K562 (cell line): Measurements from ENCODE around the gene ACSF3. TPM values are rescaled to one million over a fixed set of nuclear protein-coding genes. Genes with fewer than 3 reads are reported as not detected.

Experiments
- ATAC-seq: fragments of 200-7000 bp; cut with Tn5 transposase; 3 replicates; pipeline ENCODE4 v1.9.1; 2020; ENCODE audit warnings: moderate library complexity
- BruUV-seq: library from RNA; stranded (reverse); fragments of 400-500 nt; replicated peaks from 2 replicates; lab custom pipeline; 2021; lab: Mats Ljungman, UMichigan
- CTCF ChIA-PET: fragments of 300-600 bp; formaldehyde crosslinking; extraction: SDS; loops from one replicate; lab custom pipeline; 2021; ENCODE audit warnings: low intra/inter-chr PET ratio; lab: Yijun Ruan, JAX
- POLR2A ChIA-PET: fragments of 300-600, 350-650 bp; sonication (Branson Sonifier 250); formaldehyde crosslinking; extraction: SDS; loops from one replicate; lab custom pipeline; 2021; ENCODE audit warnings: antibody characterized with exemption, inconsistent platforms; lab: Yijun Ruan, JAX
- DNase-seq, 4 experiments: peaks; one replicate each; pipeline versions ENCODE4 v3.0.0 to v3.0.0-alpha.2; 2011 to 2018; ENCODE audit warnings: low spot score in 3 of 4, mixed read lengths in 3 of 4; ENCODE audit errors: extremely low read depth in 1 of 4
- FAIRE-seq: peaks from 2 replicates; lab custom pipeline; 2011; peaks lifted over from hg19 to GRCh38; lab: Jason Lieb, UNC
- H2AFZ ChIP-seq: 2 replicates; pipeline ENCODE4 v1.6.0; 2011; ENCODE audit warnings: low read depth, low read length, control low read depth, inconsistent platforms
- H3K27ac ChIP-seq: fragments of 200-600 bp; 3 replicates; pipeline ENCODE4 v1.8.0; 2011; ENCODE audit warnings: low read depth, mild to moderate bottlenecking, control low read depth, inconsistent platforms, low read length, moderate library complexity, mixed read lengths; ENCODE audit errors: extremely low read depth
- H3K27me3 ChIP-seq, 2 experiments: fragments of 300-600 bp in 1 of 2; 2 replicates in 1 of 2; 3 replicates in 1 of 2; pipeline versions ENCODE4 v1.6.0 to v1.8.0; 2011; ENCODE audit warnings: inconsistent platforms in 2 of 2, low read length in 2 of 2, mild to moderate bottlenecking in 1 of 2, mixed read lengths in 1 of 2, moderate library complexity in 1 of 2; ENCODE audit not compliant: control insufficient read depth in 2 of 2, insufficient read depth in 2 of 2
- H3K36me3 ChIP-seq: fragments of 300-600 bp; 3 replicates; pipeline ENCODE4 v1.8.0; 2011; ENCODE audit warnings: mild to moderate bottlenecking, low read length, inconsistent platforms; ENCODE audit not compliant: control insufficient read depth, insufficient read depth
- H3K4me1 ChIP-seq, 2 experiments: fragments of 200-600 bp in 1 of 2; replicated peaks in 1 of 2; 2 replicates in 1 of 2; 3 replicates in 1 of 2; pipeline versions ENCODE4 v1.5.1 to v1.8.0; 2011; ENCODE audit warnings: inconsistent platforms in 2 of 2, low read length in 2 of 2, mild to moderate bottlenecking in 1 of 2, mixed read lengths in 1 of 2, moderate library complexity in 1 of 2; ENCODE audit not compliant: control insufficient read depth in 2 of 2, insufficient read depth in 2 of 2
- H3K4me2 ChIP-seq: 2 replicates; pipeline ENCODE4 v1.6.1; 2011; ENCODE audit warnings: low read length, control low read depth, inconsistent platforms, mixed read lengths; ENCODE audit not compliant: insufficient read depth
- H3K4me3 ChIP-seq: fragments of 200-600 bp; sonication (generic), shearing (Covaris generic); 2 replicates; pipeline ENCODE4 v1.5.1; 2016; ENCODE audit warnings: control low read depth, inconsistent platforms
- H3K79me2 ChIP-seq: fragments of 200-600 bp; 3 replicates; pipeline ENCODE4 v1.8.0; 2011; ENCODE audit warnings: low read length, inconsistent platforms; ENCODE audit not compliant: control insufficient read depth, insufficient read depth
- H3K9ac ChIP-seq, 2 experiments: 2 replicates each; pipeline versions ENCODE4 v1.6.0 to v1.6.1; 2011; ENCODE audit warnings: low read depth in 2 of 2, low read length in 2 of 2, control low read depth in 1 of 2, inconsistent platforms in 1 of 2, mild to moderate bottlenecking in 1 of 2, mixed read lengths in 1 of 2; ENCODE audit not compliant: insufficient read depth in 1 of 2
- H3K9me1 ChIP-seq: one replicate; pipeline ENCODE4 v1.6.0; 2011; ENCODE audit warnings: inconsistent platforms, mild to moderate bottlenecking, low read length, moderate library complexity; ENCODE audit not compliant: control insufficient read depth, insufficient read depth
- H3K9me3 ChIP-seq: replicated peaks from 2 replicates; pipeline ENCODE4 v1.5.1; 2011; ENCODE audit warnings: low read depth, low read length, inconsistent platforms; ENCODE audit not compliant: control insufficient read depth, insufficient read depth
- H4K20me1 ChIP-seq: replicated peaks from 2 replicates; pipeline ENCODE4 v1.6.1; 2011; ENCODE audit warnings: low read length, inconsistent platforms, mixed read lengths; ENCODE audit not compliant: control insufficient read depth, insufficient read depth
- NR2C1 ChIP-seq, 2 experiments: fragments of 450-650 bp; IDR thresholded peaks; 2 replicates each; pipeline ENCODE4 v1.6.1; 2017; ENCODE audit warnings: mild to moderate bottlenecking in 2 of 2, antibody characterized with exemption in 1 of 2, inconsistent platforms in 1 of 2, missing compliant biosample characterization in 1 of 2, missing genetic modification characterization in 1 of 2
- NR2C2 ChIP-seq, 2 experiments: fragments of 200-800 bp in 1 of 2; sonication (Bioruptor generic) in 1 of 2; sonication (generic) in 1 of 2; formaldehyde crosslinking in 1 of 2; IDR thresholded peaks; 2 replicates each; pipeline versions ENCODE4 v1.6.1 to v1.8.0; 2016 to 2022; ENCODE audit warnings: mild to moderate bottlenecking in 1 of 2, missing compliant biosample characterization in 1 of 2, missing genetic modification characterization in 1 of 2, missing genetic modification reagents in 1 of 2
- SNIP1 ChIP-seq: fragments of 450-650 bp; IDR thresholded peaks from 2 replicates; pipeline ENCODE4 v1.7.1; 2017; ENCODE audit warnings: low read depth, mild to moderate bottlenecking
- ZBTB8A ChIP-seq: fragments of 450-650 bp; IDR thresholded peaks from 2 replicates; pipeline ENCODE4 v1.6.1; 2018; ENCODE audit warnings: mild to moderate bottlenecking, moderate library complexity; ENCODE audit not compliant: partially characterized antibody
- WGBS: fragments of 100-300 bp; shearing (Covaris generic); methylation state at CpG from one replicate; pipeline ENCODE4 v1.1.6; 2016; ENCODE audit warnings: low coverage, mixed read lengths; ENCODE audit not compliant: insufficient coverage; ENCODE audit errors: missing lambda C conversion rate; 5-methylcytosine and 5-hydroxymethylcytosine counted together
- in situ Hi-C: fragments of 300-500 bp; cut with MboI; formaldehyde crosslinking; loops from 4 replicates; pipeline ENCODE4 v1.15.0; 2018; ENCODE audit warnings: inconsistent platforms, mixed read lengths
- intact Hi-C: fragments of 100-400 bp; cut with micrococcal nuclease; formaldehyde crosslinking; loops from 2 replicates; pipeline ENCODE4 v1.14.2; 2022
- polyA plus RNA-seq, 8 experiments: library from polyadenylated mRNA; depleted of rRNA in 4 of 8; stranded (reverse) in 5 of 8; unstranded in 3 of 8; fragments of >200 nt; fragmentation: Nextera tagmentation in 2 of 8; fragmentation: Illumina TruSeq in 1 of 8; extraction: Ambion mirVana in 2 of 8; extraction: Trizol in 1 of 8; gene quantifications; 2 replicates each; pipeline versions ENCODE4 v1.2.1 to v1.2.3, GENCODE V29; 2011 to 2014; ENCODE audit warnings: inconsistent platforms in 1 of 8, missing spikeins in 1 of 8
- total RNA-seq, 7 experiments: library from RNA; depleted of rRNA in 6 of 7; stranded (reverse); fragments of >200 nt in 6 of 7; fragmentation: Illumina TruSeq in 2 of 7; extraction: Trizol in 2 of 7; gene quantifications; 2 replicates each; pipeline versions ENCODE4 v1.2.1 to v1.2.3, GENCODE V29; 2011 to 2021; ENCODE audit warnings: low replicate concordance in 1 of 7

The ACSF3 gene
- total and polyA plus RNA-seq, 9 of the 15 experiments (the other 6 are each of a cell fraction or from before 2014, with no cell fraction given), result 0.77 to 32.8 (median 14.7) TPM

DNA sequence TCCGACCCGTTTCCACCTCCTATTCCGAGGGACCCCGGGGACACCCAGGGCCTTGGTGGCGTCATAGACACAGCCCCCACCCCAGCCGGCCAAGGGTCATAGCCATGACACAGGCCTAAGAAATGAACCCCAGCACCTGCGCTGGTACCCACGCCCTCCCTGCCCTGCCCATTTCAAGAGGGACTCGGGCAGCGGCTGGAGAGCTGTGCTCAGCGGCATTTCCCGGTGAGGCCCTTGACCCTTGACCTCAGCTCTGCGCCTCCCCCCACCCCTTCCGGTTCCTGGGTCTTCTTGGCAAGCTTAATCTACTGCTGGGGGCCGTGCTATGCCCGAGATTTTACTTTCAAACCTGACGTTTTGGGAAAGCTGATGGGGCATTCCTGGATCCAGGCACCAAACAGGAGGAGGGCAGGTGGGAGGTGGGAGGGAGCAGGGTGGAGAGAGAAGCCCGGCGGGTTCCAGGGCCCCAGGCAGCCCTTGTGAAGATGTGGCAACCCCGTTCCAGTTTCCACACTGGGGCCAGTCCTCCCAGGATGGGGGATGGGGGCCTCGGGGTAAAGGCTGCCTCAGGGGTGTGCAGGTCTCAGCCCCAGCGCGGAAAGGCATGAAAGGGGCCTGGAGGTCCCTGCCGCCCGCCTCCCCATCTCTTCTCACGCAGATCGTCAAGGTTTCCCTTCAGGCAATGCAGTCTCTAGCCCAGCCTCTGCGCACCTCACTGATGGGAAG is 106.6 kb downstream of the ACSF3 start, which contains the start of gene SLC22A31:
Gene SLC22A31, minus strand, starts transcription at position 414 of the 726 bp plus-strand sequence. Its CDS starts 36 bp downstream, at position 378.
- DNase-seq, result no peak
- WGBS, result 28% methylated on average over 22 of the region's 28 CpGs
- no peaks in the 10 kb centered on the region; the same call in 1 of the 2 replicates for H4K20me1 ChIP-seq
- peaks cover 0 to 59% of the 10 kb centered on the region in 2 experiments; a peak in 2 of 5 replicates for H3K4me1 ChIP-seq
- CTCF ChIA-PET, result no interaction called here
- TF ChIP-seq NR2C2 (CRISPR knock-in tag; IDR thresholded peaks at IDR 0.05), result peak; percentile 26; the same call in 1 of the 2 replicates
- TF ChIP-seq NR2C2 (tag; IDR thresholded peaks at IDR 0.05), result peak; percentile 38; the same call in 1 of the 2 replicates
- no peak for TF ChIP-seq SNIP1
- TF ChIP-seq ZBTB8A, result no peak
- peak; percentile 79 for TF ChIP-seq NR2C1 (IDR thresholded peaks at IDR 0.05)
- peak; percentile 87 for TF ChIP-seq NR2C1 (tag; IDR thresholded peaks at IDR 0.05)
- TF ChIP-seq, all 486 proteins: peak for 2
- no peak for FAIRE-seq
- Histone ChIP-seq H3K4me3 (peak within 1 kb of the TSS; percentile 26; the same call in 1 of the 2 replicates), H3K27ac (no peak within 1 kb of the TSS), H3K4me2 (peak within 1 kb of the TSS; percentile 58; the same call in 1 of the 2 replicates), H2AFZ (peak within 1 kb of the TSS; percentile 72; the same call in 1 of the 2 replicates), H3K9me3 (peaks cover 5% of the 10 kb centered on the region), H3K9ac (peak within 1 kb of the TSS in 1 of 2 experiments; percentile 89; a peak in 2 of 4 replicates), H3K27me3 (peaks cover 7 to 15% of the 10 kb centered on the region in 2 experiments), H3K9me1 (no peaks in the 10 kb centered on the region), H3K79me2 (no peaks in the 10 kb centered on the region), H3K36me3 (no peaks in the 10 kb centered on the region)
- ATAC-seq, result no peak
- intact Hi-C loops, result no loop called here
- in situ Hi-C loops, result no loop called here
- no TSS peak for BruUV-seq
- POLR2A ChIA-PET, result interaction anchor here (0.6 to 1.2 kb wide), 5 partner anchors 16 to 498 kb away, joined by 3 to 4 read pairs (median 3); no protein-coding TSS in a partner anchor
